Loucy (cell line): ENCODE results near the gene SLC6A13.

Source experiments
- EZH2phosphoT487 ChIP-seq: fragments of 200-600 bp; IDR thresholded peaks from 2 replicates; pipeline ENCODE4 v1.6.1; 2018; ENCODE audit warnings: antibody characterized with exemption, mild to moderate bottlenecking, moderate library complexity, borderline replicate concordance
- TF ChIP-seq, protein P1 (sequence below): fragments of 200-600 bp; sonication (generic); conservative IDR thresholded peaks from 2 replicates; pipeline ENCODE4 v1.5.1; 2014; ENCODE audit warnings: mild to moderate bottlenecking, antibody characterized with exemption, low read length

GRCh38 chr12:227286-227915 lies 35.2 kb downstream of the SLC6A13 start:
- TF ChIP-seq, protein P1, sequence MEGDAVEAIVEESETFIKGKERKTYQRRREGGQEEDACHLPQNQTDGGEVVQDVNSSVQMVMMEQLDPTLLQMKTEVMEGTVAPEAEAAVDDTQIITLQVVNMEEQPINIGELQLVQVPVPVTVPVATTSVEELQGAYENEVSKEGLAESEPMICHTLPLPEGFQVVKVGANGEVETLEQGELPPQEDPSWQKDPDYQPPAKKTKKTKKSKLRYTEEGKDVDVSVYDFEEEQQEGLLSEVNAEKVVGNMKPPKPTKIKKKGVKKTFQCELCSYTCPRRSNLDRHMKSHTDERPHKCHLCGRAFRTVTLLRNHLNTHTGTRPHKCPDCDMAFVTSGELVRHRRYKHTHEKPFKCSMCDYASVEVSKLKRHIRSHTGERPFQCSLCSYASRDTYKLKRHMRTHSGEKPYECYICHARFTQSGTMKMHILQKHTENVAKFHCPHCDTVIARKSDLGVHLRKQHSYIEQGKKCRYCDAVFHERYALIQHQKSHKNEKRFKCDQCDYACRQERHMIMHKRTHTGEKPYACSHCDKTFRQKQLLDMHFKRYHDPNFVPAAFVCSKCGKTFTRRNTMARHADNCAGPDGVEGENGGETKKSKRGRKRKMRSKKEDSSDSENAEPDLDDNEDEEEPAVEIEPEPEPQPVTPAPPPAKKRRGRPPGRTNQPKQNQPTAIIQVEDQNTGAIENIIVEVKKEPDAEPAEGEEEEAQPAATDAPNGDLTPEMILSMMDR = no peak
- no peak for TF ChIP-seq EZH2phosphoT487
